Neural cell (in vitro differentiated cells): ENCODE data around the gene KCNJ12.
"Not testable (repeated sequence)": the region's sequence is repeated elsewhere in the genome, so short reads cannot be mapped to it uniquely, and the experiment has no call there.

Source experiments
- EP300 ChIP-seq: fragments of 450-650 bp; conservative IDR thresholded peaks from 2 replicates; pipeline ENCODE4 v1.6.1; 2014; ENCODE audit warnings: antibody characterized with exemption, mild to moderate bottlenecking, moderate library complexity; ENCODE audit not compliant: poor library complexity, severe bottlenecking
- EZH2 ChIP-seq: fragments of 200-600, 300-800 bp; shearing (Covaris generic), sonication (generic); IDR thresholded peaks from 2 replicates; pipeline ENCODE4 v1.6.1; 2014; ENCODE audit warnings: antibody characterized with exemption, low read length, borderline replicate concordance, mild to moderate bottlenecking; ENCODE audit not compliant: insufficient read depth, poor library complexity, severe bottlenecking
- POLR2AphosphoS5 ChIP-seq: IDR thresholded peaks from 2 replicates; pipeline ENCODE4 v1.6.1; 2012
- RAD21 ChIP-seq: fragments of 450-650 bp; conservative IDR thresholded peaks from 2 replicates; pipeline ENCODE4 v1.6.1; 2014; ENCODE audit warnings: antibody characterized with exemption, mild to moderate bottlenecking, moderate library complexity
- SMC3 ChIP-seq: fragments of 450-650 bp; conservative IDR thresholded peaks from 2 replicates; pipeline ENCODE4 v1.6.1; 2014; ENCODE audit warnings: antibody characterized with exemption, mild to moderate bottlenecking, moderate library complexity; ENCODE audit not compliant: poor library complexity
- TAF1 ChIP-seq: IDR thresholded peaks from 2 replicates; pipeline ENCODE4 v1.6.1; 2012; ENCODE audit warnings: low read depth
- TF ChIP-seq, protein P1 (sequence below): fragments of 450-650 bp; IDR thresholded peaks from 2 replicates; pipeline ENCODE4 v1.5.1; 2014; ENCODE audit warnings: antibody characterized with exemption, mild to moderate bottlenecking, moderate library complexity; ENCODE audit not compliant: poor library complexity, severe bottlenecking
- TF ChIP-seq, protein P2 (sequence below): IDR thresholded peaks from 2 replicates; pipeline ENCODE4 v1.6.1; 2012; ENCODE audit warnings: borderline replicate concordance

DNA sequence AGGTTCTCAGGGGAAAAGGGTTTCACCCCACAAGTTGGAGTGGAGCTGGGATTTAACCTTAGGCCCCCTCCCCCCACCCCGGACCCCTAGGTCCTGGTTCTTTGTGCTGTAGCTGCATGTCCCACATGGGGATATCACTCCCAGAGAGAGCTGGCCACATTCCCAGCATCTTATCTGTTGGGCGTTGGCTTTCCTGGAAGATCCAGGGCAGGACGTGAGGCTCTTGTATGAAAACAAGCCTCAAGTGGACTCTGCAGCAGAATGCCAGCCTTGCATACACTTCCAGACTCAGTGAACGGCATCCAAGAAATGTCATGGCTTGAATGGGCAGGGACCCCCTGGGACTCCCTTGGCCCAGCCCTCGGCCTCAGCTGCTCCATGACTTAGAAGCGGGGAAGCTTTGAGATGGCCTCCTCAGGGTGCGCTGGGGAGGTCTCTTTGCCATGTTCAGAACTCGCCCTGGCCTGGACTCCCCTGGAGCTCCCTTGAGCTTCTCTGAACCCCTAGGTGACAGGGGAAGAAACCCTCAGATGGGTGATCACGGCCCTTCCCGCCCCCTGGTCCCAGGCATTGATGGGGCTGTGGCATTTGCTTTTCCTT lies 29.4 kb upstream of the KCNJ12 start:
- not testable (repeated sequence) for TF ChIP-seq POLR2AphosphoS5, SMC3, TAF1, EZH2, EP300, RAD21
- TF ChIP-seq, protein P1, sequence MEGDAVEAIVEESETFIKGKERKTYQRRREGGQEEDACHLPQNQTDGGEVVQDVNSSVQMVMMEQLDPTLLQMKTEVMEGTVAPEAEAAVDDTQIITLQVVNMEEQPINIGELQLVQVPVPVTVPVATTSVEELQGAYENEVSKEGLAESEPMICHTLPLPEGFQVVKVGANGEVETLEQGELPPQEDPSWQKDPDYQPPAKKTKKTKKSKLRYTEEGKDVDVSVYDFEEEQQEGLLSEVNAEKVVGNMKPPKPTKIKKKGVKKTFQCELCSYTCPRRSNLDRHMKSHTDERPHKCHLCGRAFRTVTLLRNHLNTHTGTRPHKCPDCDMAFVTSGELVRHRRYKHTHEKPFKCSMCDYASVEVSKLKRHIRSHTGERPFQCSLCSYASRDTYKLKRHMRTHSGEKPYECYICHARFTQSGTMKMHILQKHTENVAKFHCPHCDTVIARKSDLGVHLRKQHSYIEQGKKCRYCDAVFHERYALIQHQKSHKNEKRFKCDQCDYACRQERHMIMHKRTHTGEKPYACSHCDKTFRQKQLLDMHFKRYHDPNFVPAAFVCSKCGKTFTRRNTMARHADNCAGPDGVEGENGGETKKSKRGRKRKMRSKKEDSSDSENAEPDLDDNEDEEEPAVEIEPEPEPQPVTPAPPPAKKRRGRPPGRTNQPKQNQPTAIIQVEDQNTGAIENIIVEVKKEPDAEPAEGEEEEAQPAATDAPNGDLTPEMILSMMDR, result not testable (repeated sequence)
- TF ChIP-seq, protein P2, sequence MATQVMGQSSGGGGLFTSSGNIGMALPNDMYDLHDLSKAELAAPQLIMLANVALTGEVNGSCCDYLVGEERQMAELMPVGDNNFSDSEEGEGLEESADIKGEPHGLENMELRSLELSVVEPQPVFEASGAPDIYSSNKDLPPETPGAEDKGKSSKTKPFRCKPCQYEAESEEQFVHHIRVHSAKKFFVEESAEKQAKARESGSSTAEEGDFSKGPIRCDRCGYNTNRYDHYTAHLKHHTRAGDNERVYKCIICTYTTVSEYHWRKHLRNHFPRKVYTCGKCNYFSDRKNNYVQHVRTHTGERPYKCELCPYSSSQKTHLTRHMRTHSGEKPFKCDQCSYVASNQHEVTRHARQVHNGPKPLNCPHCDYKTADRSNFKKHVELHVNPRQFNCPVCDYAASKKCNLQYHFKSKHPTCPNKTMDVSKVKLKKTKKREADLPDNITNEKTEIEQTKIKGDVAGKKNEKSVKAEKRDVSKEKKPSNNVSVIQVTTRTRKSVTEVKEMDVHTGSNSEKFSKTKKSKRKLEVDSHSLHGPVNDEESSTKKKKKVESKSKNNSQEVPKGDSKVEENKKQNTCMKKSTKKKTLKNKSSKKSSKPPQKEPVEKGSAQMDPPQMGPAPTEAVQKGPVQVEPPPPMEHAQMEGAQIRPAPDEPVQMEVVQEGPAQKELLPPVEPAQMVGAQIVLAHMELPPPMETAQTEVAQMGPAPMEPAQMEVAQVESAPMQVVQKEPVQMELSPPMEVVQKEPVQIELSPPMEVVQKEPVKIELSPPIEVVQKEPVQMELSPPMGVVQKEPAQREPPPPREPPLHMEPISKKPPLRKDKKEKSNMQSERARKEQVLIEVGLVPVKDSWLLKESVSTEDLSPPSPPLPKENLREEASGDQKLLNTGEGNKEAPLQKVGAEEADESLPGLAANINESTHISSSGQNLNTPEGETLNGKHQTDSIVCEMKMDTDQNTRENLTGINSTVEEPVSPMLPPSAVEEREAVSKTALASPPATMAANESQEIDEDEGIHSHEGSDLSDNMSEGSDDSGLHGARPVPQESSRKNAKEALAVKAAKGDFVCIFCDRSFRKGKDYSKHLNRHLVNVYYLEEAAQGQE, result not testable (repeated sequence)
